HepG2 (cell line): ENCODE data around the gene KLK14. TPM values are rescaled to one million over a fixed set of nuclear protein-coding genes. Genes with fewer than 3 reads are reported as not detected.
A peak's percentile ranks its signal among the peaks of the same experiment; 100 is the strongest.

Experiments used
- ATAC-seq: fragments of 200-7000 bp; cut with Tn5 transposase; 3 replicates; pipeline ENCODE4 v1.9.1; 2020; ENCODE audit warnings: mild to moderate bottlenecking, moderate library complexity
- BruUV-seq: library from RNA; stranded (reverse); fragments of 400-500 nt; replicated peaks from 2 replicates; lab custom pipeline; 2021; lab: Mats Ljungman, UMichigan
- CTCF ChIA-PET: fragments of 300-600 bp; formaldehyde crosslinking; extraction: SDS; loops from one replicate; lab custom pipeline; 2021; ENCODE audit warnings: low total read pairs, inconsistent platforms, low intra/inter-chr PET ratio; lab: Yijun Ruan, JAX
- POLR2A ChIA-PET: fragments of 350-600 bp; sonication (Branson Sonifier 250); formaldehyde crosslinking; loops from one replicate; lab custom pipeline; 2020; ENCODE audit warnings: antibody characterized with exemption, inconsistent platforms; lab: Yijun Ruan, JAX
- DNase-seq: peaks from one replicate; pipeline ENCODE4 v3.0.0-alpha.2; 2015; ENCODE audit warnings: low spot score
- FAIRE-seq: peaks from 3 replicates; lab custom pipeline; 2011; peaks lifted over from hg19 to GRCh38; lab: Jason Lieb, UNC
- H2AFZ ChIP-seq: one replicate; pipeline ENCODE4 v1.6.1; 2011; ENCODE audit warnings: low read length, inconsistent platforms
- H3K27ac ChIP-seq: fragments of 300-600 bp; 3 replicates; pipeline ENCODE4 v1.8.0; 2011; ENCODE audit warnings: mixed run types, mild to moderate bottlenecking, mixed read lengths, low read length, inconsistent platforms; ENCODE audit not compliant: insufficient read depth; ENCODE audit errors: extremely low read length
- H3K27me3 ChIP-seq, 2 experiments: fragments of 200-600 bp in 1 of 2; 2 replicates in 1 of 2; 3 replicates in 1 of 2; pipeline versions ENCODE4 v1.6.0 to v1.8.0; 2011; ENCODE audit warnings: low read length in 2 of 2, mild to moderate bottlenecking in 2 of 2, moderate library complexity in 2 of 2, inconsistent platforms in 1 of 2; ENCODE audit not compliant: insufficient read depth in 2 of 2, control insufficient read depth in 1 of 2
- H3K36me3 ChIP-seq, 2 experiments: fragments of 200-600 bp in 1 of 2; replicated peaks in 1 of 2; 2 replicates in 1 of 2; 3 replicates in 1 of 2; pipeline versions ENCODE4 v1.5.1 to v1.8.0; 2011; ENCODE audit warnings: low read length in 2 of 2, inconsistent platforms in 1 of 2; ENCODE audit not compliant: insufficient read depth in 2 of 2, control insufficient read depth in 1 of 2
- H3K4me1 ChIP-seq: 2 replicates; pipeline ENCODE4 v1.5.1; 2012; ENCODE audit warnings: low read length, inconsistent platforms; ENCODE audit not compliant: insufficient read depth
- H3K4me2 ChIP-seq: 2 replicates; pipeline ENCODE4 v1.6.0; 2011; ENCODE audit warnings: low read depth, low read length, inconsistent platforms
- H3K4me3 ChIP-seq, 3 experiments: fragments of 200-600 bp in 1 of 3; sonication (generic), shearing (Covaris generic) in 1 of 3; replicated peaks in 1 of 3; 2 replicates each; pipeline ENCODE4 v1.5.1; 2011 to 2016; ENCODE audit warnings: low read length in 3 of 3, inconsistent platforms in 2 of 3, low read depth in 2 of 3, mild to moderate bottlenecking in 2 of 3, control low read depth in 1 of 3, mixed read lengths in 1 of 3; ENCODE audit not compliant: insufficient read depth in 1 of 3
- H3K79me2 ChIP-seq: one replicate; pipeline ENCODE4 v1.6.1; 2011; ENCODE audit warnings: low read length, inconsistent platforms; ENCODE audit not compliant: insufficient read depth
- H3K9ac ChIP-seq: 2 replicates; pipeline ENCODE4 v1.6.0; 2011; ENCODE audit warnings: mild to moderate bottlenecking, low read depth, low read length, inconsistent platforms; ENCODE audit not compliant: insufficient read depth
- H3K9me3 ChIP-seq: 2 replicates; pipeline ENCODE4 v1.5.1; 2012; ENCODE audit warnings: mild to moderate bottlenecking, low read length
- H4K20me1 ChIP-seq: 2 replicates; pipeline ENCODE4 v1.6.0; 2011; ENCODE audit warnings: inconsistent platforms, mild to moderate bottlenecking, low read length, moderate library complexity; ENCODE audit not compliant: insufficient read depth
- ARNT2 ChIP-seq: sonication (generic); formaldehyde crosslinking; IDR thresholded peaks from 2 replicates; pipeline ENCODE4 v1.8.0; 2022; ENCODE audit warnings: mild to moderate bottlenecking, low read depth, missing genetic modification reagents, moderate library complexity
- CEBPB ChIP-seq: IDR thresholded peaks from 2 replicates; pipeline ENCODE4 v1.6.1; 2011; ENCODE audit warnings: low read depth, low read length, improper control_type of control experiment, borderline replicate concordance
- E2F1 ChIP-seq: sonication (generic); formaldehyde crosslinking; IDR thresholded peaks from 2 replicates; pipeline ENCODE4 v1.5.0; 2020; ENCODE audit warnings: missing genetic modification reagents
- FOXA3 ChIP-seq: IDR thresholded peaks from 2 replicates; pipeline ENCODE4 v1.6.1; 2016; ENCODE audit warnings: missing genetic modification reagents, missing compliant biosample characterization
- HIVEP1 ChIP-seq: sonication (generic); formaldehyde crosslinking; IDR thresholded peaks from 2 replicates; pipeline ENCODE4 v1.4.0; 2020; ENCODE audit warnings: mild to moderate bottlenecking, missing genetic modification reagents
- PAF1 ChIP-seq: IDR thresholded peaks from 2 replicates; pipeline ENCODE4 v1.6.1; 2016; ENCODE audit warnings: missing genetic modification reagents, missing compliant biosample characterization
- PRPF4 ChIP-seq: fragments of 200-400 bp; formaldehyde crosslinking; IDR thresholded peaks from 2 replicates; pipeline ENCODE4 v1.6.1; 2016; ENCODE audit warnings: low read length, low read depth; ENCODE audit not compliant: poor library complexity, severe bottlenecking
- SETDB1 ChIP-seq: sonication (generic); formaldehyde crosslinking; IDR thresholded peaks from 2 replicates; pipeline ENCODE4 v1.5.1; 2020; ENCODE audit warnings: missing genetic modification reagents, mild to moderate bottlenecking, borderline replicate concordance
- SRSF1 ChIP-seq: fragments of 200-400 bp; formaldehyde crosslinking; optimal IDR thresholded peaks from 2 replicates; pipeline ENCODE3; 2017; ENCODE audit warnings: mild to moderate bottlenecking, low read depth, low read length, moderate library complexity
- TAF15 ChIP-seq: fragments of 200-400 bp; formaldehyde crosslinking; IDR thresholded peaks from one replicate; pipeline ENCODE4 v1.6.1; 2018; ENCODE audit warnings: mild to moderate bottlenecking, low read depth, low read length; ENCODE audit not compliant: poor library complexity, severe bottlenecking
- ZBTB2 ChIP-seq: sonication (generic); formaldehyde crosslinking; IDR thresholded peaks from 2 replicates; pipeline ENCODE4 v1.8.0; 2022; ENCODE audit warnings: low read depth, missing genetic modification reagents
- ZFP41 ChIP-seq: sonication (generic); formaldehyde crosslinking; IDR thresholded peaks from 2 replicates; pipeline ENCODE4 v1.4.0; 2020; ENCODE audit warnings: mild to moderate bottlenecking, missing genetic modification reagents, borderline replicate concordance
- ZFP62 ChIP-seq: sonication (generic); formaldehyde crosslinking; IDR thresholded peaks from 2 replicates; pipeline ENCODE4 v1.4.0; 2020; ENCODE audit warnings: missing genetic modification reagents
- ZNF780A ChIP-seq: sonication (generic); formaldehyde crosslinking; IDR thresholded peaks from 2 replicates; pipeline ENCODE4 v1.8.0; 2022; ENCODE audit warnings: mild to moderate bottlenecking, missing genetic modification reagents, moderate library complexity
- WGBS: methylation state at CpG from one replicate; pipeline ENCODE4 v1.1.6; 2017; ENCODE audit warnings: low lambda C conversion rate; 5-methylcytosine and 5-hydroxymethylcytosine counted together
- in situ Hi-C: cut with HindIII; loops from 2 replicates; pipeline ENCODE4 v1.10.0; 2017; ENCODE audit warnings: low pct_unique_long_range_greater_than_20kb; ENCODE audit not compliant: extremely low pct_ligation_motif_present
- intact Hi-C: fragments of 100-400 bp; cut with micrococcal nuclease; formaldehyde crosslinking; loops from one replicate; pipeline ENCODE4 v1.10.0; 2022; ENCODE audit not compliant: unreplicated experiment
- polyA plus RNA-seq, 8 experiments: library from polyadenylated mRNA; depleted of rRNA in 3 of 8; stranded (reverse) in 7 of 8; unstranded in 1 of 8; fragments of >200 nt; fragmentation: Illumina TruSeq in 4 of 8; extraction: Trizol in 4 of 8; gene quantifications; 2 replicates each; pipeline versions ENCODE4 v1.2.1 to v1.2.3, GENCODE V29; 2011 to 2016; ENCODE audit warnings: low read depth in 4 of 8, missing spikeins in 1 of 8, mixed read lengths in 1 of 8; ENCODE audit not compliant: insufficient read depth in 1 of 8
- total RNA-seq, 5 experiments: library from RNA; depleted of rRNA; stranded (reverse); fragments of >200 nt; fragmentation: Illumina TruSeq; extraction: Trizol; gene quantifications; 2 replicates each; pipeline ENCODE4 v1.2.3, GENCODE V29; 2016; ENCODE audit warnings: low read depth in 1 of 5

Gene KLK14
- total and polyA plus RNA-seq, 2 of the 13 experiments (the other 11 are each of a cell fraction or from before 2014, with no cell fraction given) = not detected

GRCh38 chr19:51093101-51093500 is 10.4 kb upstream of the KLK14 start:
- Histone ChIP-seq H3K79me2 (no peaks in the 10 kb centered on the region), H3K27ac (no peak overlapping the region), H3K36me3 (peaks cover 0 to 4% of the 10 kb centered on the region in 2 experiments; a peak in 1 of 5 replicates), H3K9me3 (no peaks in the 10 kb centered on the region), H3K4me1 (peaks cover 17% of the 10 kb centered on the region), H3K4me3 (0 out of 6 replicates have a peak overlapping the region, but pooled peaks of 1 of the 3 experiments have one; percentile 13), H3K9ac (no peak overlapping the region), H2AFZ (no peak overlapping the region), H3K4me2 (0 out of 2 replicates have a peak overlapping the region, but pooled peaks have one; percentile 12), H3K27me3 (peaks cover 0 to 1% of the 10 kb centered on the region in 2 experiments; a peak in 2 of 5 replicates), H4K20me1 (no peaks in the 10 kb centered on the region)
- FAIRE-seq (no peak), ATAC-seq (peak; percentile 21; the same call in 1 of the 3 replicates), DNase-seq (peak; percentile 11)
- TF ChIP-seq CEBPB (no peak), HIVEP1 (CRISPR knock-in tag) (no peak), FOXA3 (CRISPR knock-in tag) (peak; percentile 15; the same call in 1 of the 2 replicates)
- CTCF ChIA-PET = interaction anchor here (2.1 kb wide), 1 partner anchor 72 kb away, joined by 10 read pairs; no protein-coding TSS in a partner anchor
- no TSS peak for BruUV-seq
- intact Hi-C loops = no loop called here
- POLR2A ChIA-PET = no interaction called here
- WGBS = 3% methylated on average over 4 of the region's 8 CpGs
- in situ Hi-C loops = loop anchor here (5.0 to 25.0 kb wide), 2 partner anchors 76 to 156 kb away; partner anchors contain the start of gene KLK10

- Histone ChIP-seq H3K27me3 (peaks cover 0 to 1% of the 10 kb centered on the region in 2 experiments; a peak in 2 of 5 replicates), H3K27ac (no peak overlapping the region), H4K20me1 (no peaks in the 10 kb centered on the region), H2AFZ (no peak overlapping the region), H3K4me2 (no peak overlapping the region), H3K9ac (no peak overlapping the region), H3K4me3 (no peak overlapping the region), H3K79me2 (no peaks in the 10 kb centered on the region), H3K36me3 (no peaks in the 10 kb centered on the region), H3K9me3 (no peaks in the 10 kb centered on the region), H3K4me1 (peaks cover 17% of the 10 kb centered on the region)
- ChIA-PET CTCF (no interaction called here), POLR2A (no interaction called here)
- in situ Hi-C loops = loop anchor here (5.0 to 25.0 kb wide), 2 partner anchors 75 to 155 kb away; partner anchors contain the start of gene KLK10
- DNase-seq (no peak), ATAC-seq (no peak), FAIRE-seq (no peak)
- BruUV-seq = no TSS peak
- intact Hi-C loops = no loop called here
- 27% methylated on average over 16 of the region's 16 CpGs for WGBS
- no peak for TF ChIP-seq FOXA3 (CRISPR knock-in tag)
- TF ChIP-seq SETDB1 (CRISPR knock-in tag) = no peak
- no peak for TF ChIP-seq ZFP41 (CRISPR knock-in tag)
- no peak for TF ChIP-seq ZBTB2 (CRISPR knock-in tag)
- no peak for TF ChIP-seq ARNT2 (CRISPR knock-in tag)
- TF ChIP-seq PRPF4 = no peak
- no peak for TF ChIP-seq PAF1 (CRISPR knock-in tag)
- no peak for TF ChIP-seq SRSF1
- no peak for TF ChIP-seq ZFP62 (CRISPR knock-in tag)
- TF ChIP-seq E2F1 (CRISPR knock-in tag) = no peak
- TF ChIP-seq TAF15 = no peak
- TF ChIP-seq ZNF780A (CRISPR knock-in tag) = no peak
Observed at GRCh38 chr19:51091895-51092873, 9.5 kb upstream of the KLK14 start.
